ENCODE results near the gene LRRFIP2. TPM values are rescaled to one million over a fixed set of nuclear protein-coding genes. Genes with fewer than 3 reads are reported as not detected.

Gene LRRFIP2
- total and polyA plus RNA-seq, 2 of the 4 experiments (the other 2 are of a cell fraction), result 20.6 to 31.0 TPM

GRCh38 chr3:37194533-37194932, 20.2 kb upstream of the LRRFIP2 start:
- TF ChIP-seq MAFK (IDR thresholded peaks at IDR 0.05; ENCODE audit: low read depth, low read length), result no peak
- no peak for TF ChIP-seq USF2 (IDR thresholded peaks at IDR 0.05; ENCODE audit: low read depth, low read length)
- no peak for TF ChIP-seq CHD1 (IDR thresholded peaks at IDR 0.05; ENCODE audit: low read depth, low read length)
- no peak for TF ChIP-seq POLR2A (IDR thresholded peaks at IDR 0.05; ENCODE audit: low read depth, low read length)
- no peak for TF ChIP-seq CTCF (conservative IDR thresholded peaks at IDR 0.05; ENCODE audit: low read depth, low read length)
- TF ChIP-seq MAZ (IDR thresholded peaks at IDR 0.05; ENCODE audit: borderline replicate concordance, low read depth, low read length), result no peak
- no peak for TF ChIP-seq FOS (IDR thresholded peaks at IDR 0.05; ENCODE audit: low read depth, low read length)
- no peak for TF ChIP-seq MXI1 (IDR thresholded peaks at IDR 0.05; ENCODE audit: borderline replicate concordance, low read depth, low read length)
- TF ChIP-seq CEBPB (IDR thresholded peaks at IDR 0.05; ENCODE audit: low read depth, low read length), result no peak
- no peak for TF ChIP-seq ELK1 (IDR thresholded peaks at IDR 0.05; ENCODE audit: borderline replicate concordance, low read depth, low read length)
- no peak for TF ChIP-seq RFX5 (IDR thresholded peaks at IDR 0.05; ENCODE audit: low read depth, low read length)
- TF ChIP-seq NFE2L2 (IDR thresholded peaks at IDR 0.05; ENCODE audit: low read depth, low read length), result no peak
- no peak for TF ChIP-seq BHLHE40 (IDR thresholded peaks at IDR 0.05; ENCODE audit: low read depth, low read length)
- no peak for TF ChIP-seq RCOR1 (IDR thresholded peaks at IDR 0.05; ENCODE audit: insufficient replicate concordance, low read length)
- TF ChIP-seq SMC3 (IDR thresholded peaks at IDR 0.05; ENCODE audit: low read depth, low read length), result no peak
- no peak for TF ChIP-seq RAD21 (IDR thresholded peaks at IDR 0.05; ENCODE audit: low read length)
- Histone ChIP-seq H2AFZ (replicated peaks; ENCODE audit: low read length, poor library complexity) (no peak overlapping the region), H3K9ac (ENCODE audit: low read depth, low read length) (no peak overlapping the region), H4K91ac (ENCODE audit: insufficient read depth, low read depth, low read length) (no peak overlapping the region), H3K79me1 (ENCODE audit: low read depth in 1 of 2, low read length in 2 of 2) (no peaks in the 10 kb centered on the region), H3K4me3 (ENCODE audit: insufficient read depth, low read depth, low read length) (no peak overlapping the region), H4K5ac (ENCODE audit: low read depth, low read length) (no peak overlapping the region), H3K36me3 (ENCODE audit: control insufficient read depth, insufficient read depth, low read length) (no peaks in the 10 kb centered on the region), H2BK15ac (ENCODE audit: low read depth, low read length) (no peak overlapping the region), H3K27ac (ENCODE audit: insufficient read depth, low read length) (no peak overlapping the region), H2BK20ac (ENCODE audit: low read depth, low read length) (no peak overlapping the region), H4K20me1 (ENCODE audit: insufficient read depth, low read length) (no peaks in the 10 kb centered on the region), H3K27me3 (ENCODE audit: control insufficient read depth, insufficient read depth, low read length) (no peaks in the 10 kb centered on the region), H2AK9ac (replicated peaks; ENCODE audit: low read depth, low read length, poor library complexity) (no peak overlapping the region), H3K4me1 (ENCODE audit: control insufficient read depth, insufficient read depth, low read length) (peaks cover 7% of the 10 kb centered on the region; the same call in 1 of the 2 replicates), H3K14ac (replicated peaks; ENCODE audit: low read depth, low read length) (no peak overlapping the region), H3K56ac (ENCODE audit: extremely low read depth, insufficient read depth, low read length) (no peak overlapping the region), H3K23ac (ENCODE audit: low read depth, low read length) (no peak overlapping the region), H3K9me1 (ENCODE audit: insufficient read depth, low read length) (no peaks in the 10 kb centered on the region), H3K4me2 (ENCODE audit: low read depth, low read length) (no peak overlapping the region), H4K8ac (ENCODE audit: low read depth in 2 of 2, low read length in 2 of 2) (no peak overlapping the region), H3K9me3 (ENCODE audit: control insufficient read depth, insufficient read depth, low read length) (no peaks in the 10 kb centered on the region), H2AK5ac (ENCODE audit: low read depth, low read length) (no peak overlapping the region), H3K18ac (ENCODE audit: low read depth, low read length) (no peak overlapping the region), H2BK5ac (ENCODE audit: low read depth, low read length, poor library complexity, severe bottlenecking) (no peak overlapping the region), H3K4ac (ENCODE audit: low read depth, low read length) (no peak overlapping the region), H2BK120ac (ENCODE audit: low read depth, low read length) (no peak overlapping the region)
- no TSS peak for BruUV-seq (replicated peaks)
- dilution Hi-C loops (cut with HindIII; ENCODE audit: low sequenced_read_pairs, unreplicated experiment), result no loop called here
- ChIA-PET POLR2A (ENCODE audit: unreplicated experiment) (no interaction called here), CTCF (no interaction called here)
- no peak for DNase-seq
- no peak for ATAC-seq (ENCODE audit: low read depth)
- WGBS, 2 experiments (ENCODE audit: extremely low coverage in 2 of 2, insufficient read length in 1 of 2), result 80% methylated on average over 1 of the region's 5 CpGs; no CpG with 5 or more reads in 1 of the 2 experiments
- in situ Hi-C loops (cut with MboI; ENCODE audit: low sequenced_read_pairs), result no loop called here
- intact Hi-C loops (cut with micrococcal nuclease), result no loop called here

Data from IMR-90 (cell line).